Activated B cell treated with CpG ODN at 0.5 μM for 24 hours (primary cell): Measurements from ENCODE around the gene TUBA4A. TPM values are rescaled to one million over a fixed set of nuclear protein-coding genes. Genes with fewer than 3 reads are reported as not detected.

ENCODE experiments used
- ATAC-seq: fragments of 200-7000 bp; cut with Tn5 transposase; one replicate; pipeline ENCODE4 v1.10.0; 2021; ENCODE audit warnings: low read depth, mild to moderate bottlenecking, moderate library complexity
- CTCF ChIA-PET: fragments of 350-600 bp; sonication (Branson Sonifier 250); formaldehyde crosslinking; loops from one replicate; lab custom pipeline; 2021; ENCODE audit warnings: antibody characterized with exemption; lab: Charles Lee
- POLR2A ChIA-PET: fragments of 350-600 bp; sonication (Branson Sonifier 250); formaldehyde crosslinking; loops from one replicate; lab custom pipeline; 2021; ENCODE audit warnings: antibody characterized with exemption; lab: Charles Lee
- DNase-seq: peaks from one replicate; pipeline ENCODE4 v3.0.0; 2022
- H3K27ac Mint-ChIP-seq: one replicate; pipeline ENCODE4 v1.8.0; 2020; ENCODE audit warnings: mixed read lengths
- H3K27me3 Mint-ChIP-seq: one replicate; pipeline ENCODE4 v1.8.0; 2021; ENCODE audit warnings: mixed read lengths
- H3K36me3 Mint-ChIP-seq: one replicate; pipeline ENCODE4 v1.8.0; 2021; ENCODE audit warnings: low read depth, mixed read lengths
- H3K4me1 Mint-ChIP-seq: one replicate; pipeline ENCODE4 v1.8.0; 2021; ENCODE audit warnings: mixed read lengths
- H3K4me3 Mint-ChIP-seq: one replicate; pipeline ENCODE4 v1.8.0; 2020; ENCODE audit warnings: mild to moderate bottlenecking, mixed read lengths
- H3K9me3 Mint-ChIP-seq: one replicate; pipeline ENCODE4 v1.8.0; 2020; ENCODE audit warnings: mixed read lengths
- CTCF ChIP-seq: fragments of 200-600 bp; IDR thresholded peaks from one replicate; pipeline ENCODE4 v1.8.0; 2022; ENCODE audit warnings: antibody characterized with exemption, mild to moderate bottlenecking
- intact Hi-C: fragments of 100-400 bp; cut with micrococcal nuclease; formaldehyde crosslinking; loops from one replicate; pipeline ENCODE4 v1.15.1; 2024
- total RNA-seq: library from RNA; stranded (reverse); gene quantifications from 2 replicates; pipeline ENCODE4 v1.2.3, GENCODE V29; 2022

TUBA4A gene
- total RNA-seq, 1 donor from 2014 or later: 184 TPM

DNA sequence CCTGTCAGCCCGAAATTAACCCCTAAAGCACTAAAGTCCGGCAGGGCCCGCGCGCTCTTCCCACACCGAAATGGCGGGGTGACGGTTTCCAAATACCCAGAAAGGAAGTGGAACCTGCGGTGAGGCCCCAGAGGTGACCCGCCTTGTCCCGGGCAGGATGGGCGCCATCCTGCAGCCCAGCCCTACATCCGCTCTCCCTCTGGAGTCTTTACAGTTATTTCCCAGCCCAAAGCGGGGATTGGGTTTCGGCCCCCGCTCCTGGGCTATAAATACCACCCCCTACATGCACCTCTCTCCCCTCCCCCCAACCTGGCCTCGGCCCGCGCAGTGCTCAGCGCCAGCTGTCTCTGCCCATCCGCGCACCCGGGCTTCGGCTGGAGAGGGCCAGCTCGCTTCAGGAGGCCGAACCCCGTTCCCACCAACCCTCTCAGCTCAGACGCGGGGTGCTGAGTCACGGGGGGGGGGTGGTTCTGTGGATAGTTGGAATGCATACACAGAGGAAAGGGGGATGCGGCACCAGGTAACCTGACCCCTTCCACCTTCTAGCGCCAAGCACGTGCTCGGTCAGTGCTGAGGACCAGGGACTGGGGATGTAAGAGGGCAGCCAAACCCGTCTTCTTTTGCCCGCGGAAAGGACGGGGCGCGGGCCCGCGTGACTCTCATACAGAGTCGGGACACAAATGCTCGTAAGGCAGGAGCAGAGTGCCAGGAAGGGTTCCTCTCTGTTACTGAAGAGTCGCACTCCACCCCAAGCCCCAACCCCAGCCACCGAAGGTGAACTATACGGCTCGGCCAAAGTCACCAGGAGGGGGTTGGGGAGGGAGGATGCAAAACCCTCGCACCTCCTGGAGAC, 592 bp downstream of the TUBA4A start, which contains the start of gene TUBA4B:
Gene TUBA4B, plus strand, starts transcription at position 344 of the 853 bp plus-strand sequence. Its CDS starts 165 bp downstream, at position 509.
- Mint-ChIP-seq H3K4me1 (peaks cover 61% of the 10 kb centered on the region), H3K36me3 (peaks cover 48% of the 10 kb centered on the region), H3K27ac (peak within 1 kb of the TSS; percentile 98), H3K27me3 (no peaks in the 10 kb centered on the region), H3K4me3 (peak within 1 kb of the TSS; percentile 82), H3K9me3 (no peaks in the 10 kb centered on the region)
- CTCF ChIA-PET: interaction anchor here (1.7 to 4.4 kb wide), 4 partner anchors 8 to 41 kb away, joined by 7 to 42 read pairs (median 24); partner anchors contain the start of genes ANKZF1, ATG9A, DNAJB2 and GLB1L
- DNase-seq: peak; percentile 42
- no peak for TF ChIP-seq CTCF
- peak; percentile 8 for ATAC-seq
- POLR2A ChIA-PET: interaction anchor here (0.6 to 12.0 kb wide), 26 partner anchors 8 to 962 kb away, joined by 3 to 287 read pairs (median 6); partner anchors contain the start of genes ABCB6, ANKZF1, ATG9A and CNPPD1
- intact Hi-C loops: loop anchor here (1.0 to 5.0 kb wide), 8 partner anchors 8 to 685 kb away; partner anchors contain the start of genes ANKZF1, ATG9A, CHPF and CNOT9

DNA sequence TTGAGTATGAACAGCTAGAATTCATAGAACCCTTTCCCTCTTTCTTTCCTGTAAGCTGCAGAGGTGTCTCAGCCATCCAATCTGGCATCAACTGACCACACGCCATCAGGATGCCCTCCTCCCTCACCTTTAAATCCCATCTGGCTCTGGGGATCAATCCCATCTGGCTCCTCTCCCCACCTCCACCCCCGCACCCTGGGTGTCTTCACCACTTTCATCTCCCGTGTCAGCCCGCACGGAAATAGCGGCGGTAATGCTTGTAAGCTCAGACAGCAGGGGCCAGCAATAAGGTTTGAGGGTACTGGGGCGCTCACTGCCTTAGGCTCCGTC, 1.2 kb downstream of the TUBA4A start:
- DNase-seq (no peak), ATAC-seq (no peak)
- intact Hi-C loops: loop anchor here (5.0 kb wide), 1 partner anchor 290 kb away; the partner anchor contains the start of genes CHPF and TMEM198
- Mint-ChIP-seq H3K4me3 (peak overlapping the region; percentile 82), H3K27ac (peak overlapping the region; percentile 98), H3K27me3 (no peaks in the 10 kb centered on the region), H3K4me1 (peaks cover 67% of the 10 kb centered on the region), H3K36me3 (peaks cover 52% of the 10 kb centered on the region), H3K9me3 (no peaks in the 10 kb centered on the region)
- ChIA-PET POLR2A (interaction anchor here (0.6 to 12.0 kb wide), 21 partner anchors 8 to 962 kb away, joined by 3 to 287 read pairs (median 8); partner anchors contain the start of genes ABCB6, ANKZF1, ATG9A and CNPPD1), CTCF (interaction anchor here (4.3 to 4.4 kb wide), 2 partner anchors 26 to 42 kb away, joined by 34 to 42 read pairs; partner anchors contain the start of gene DNAJB2)
- TF ChIP-seq CTCF: no peak

GRCh38 chr2:219252084-219252483, 1.6 kb downstream of the TUBA4A start:
- intact Hi-C loops: loop anchor here (5.0 kb wide), 1 partner anchor 290 kb away; the partner anchor contains the start of genes CHPF and TMEM198
- peaks cover 53% of the 10 kb centered on the region for H3K36me3 Mint-ChIP-seq

DNA sequence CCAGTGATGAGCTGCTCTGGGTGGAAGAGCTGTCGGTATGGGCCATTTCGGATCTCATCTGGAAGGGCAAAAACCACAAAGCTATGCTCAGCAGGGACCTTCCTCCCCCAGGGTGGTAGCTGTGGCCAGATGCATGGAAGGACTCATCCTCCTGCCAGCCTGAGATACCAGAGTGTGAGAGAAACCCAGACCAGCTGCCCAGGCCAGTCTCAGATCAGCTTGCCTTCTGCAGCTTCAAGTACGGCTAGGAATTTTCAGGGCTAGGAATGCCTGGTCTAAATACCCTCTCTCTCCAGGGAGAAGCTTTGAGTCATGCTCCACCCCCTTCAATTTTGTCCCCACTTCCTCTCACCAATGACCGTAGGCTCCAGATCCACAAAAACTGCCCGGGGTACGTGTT, 2.1 kb downstream of the TUBA4A start:
- H3K9me3 Mint-ChIP-seq: no peaks in the 10 kb centered on the region
- DNase-seq (no peak), ATAC-seq (no peak)
- H3K4me3 Mint-ChIP-seq: peak overlapping the region; percentile 82
- no peak for TF ChIP-seq CTCF
- intact Hi-C loops: loop anchor here (5.0 kb wide), 1 partner anchor 291 kb away; the partner anchor contains the start of genes CHPF and TMEM198
- peaks cover 76% of the 10 kb centered on the region for H3K4me1 Mint-ChIP-seq
- H3K27ac Mint-ChIP-seq: peak overlapping the region; percentile 98
- ChIA-PET CTCF (interaction anchor here (1.2 to 5.2 kb wide), 3 partner anchors 27 to 80 kb away, joined by 3 to 35 read pairs (median 34); partner anchors contain the start of gene DNAJB2), POLR2A (interaction anchor here (0.6 to 12.0 kb wide), 9 partner anchors 10 to 359 kb away, joined by 3 to 287 read pairs (median 61); partner anchors contain the start of genes ABCB6, ANKZF1, ATG9A and CNPPD1)
- no peaks in the 10 kb centered on the region for H3K27me3 Mint-ChIP-seq
- H3K36me3 Mint-ChIP-seq: peaks cover 53% of the 10 kb centered on the region

More at GRCh38 chr2:219252084-219252483, 1.6 kb downstream of the TUBA4A start:
- H3K9me3 Mint-ChIP-seq: no peaks in the 10 kb centered on the region
- peak overlapping the region; percentile 82 for H3K4me3 Mint-ChIP-seq
- peaks cover 72% of the 10 kb centered on the region for H3K4me1 Mint-ChIP-seq
- TF ChIP-seq CTCF: no peak
- H3K27me3 Mint-ChIP-seq: no peaks in the 10 kb centered on the region
- ChIA-PET CTCF (interaction anchor here (1.2 to 5.2 kb wide), 4 partner anchors 26 to 80 kb away, joined by 3 to 42 read pairs (median 34); partner anchors contain the start of gene DNAJB2), POLR2A (interaction anchor here (0.6 to 12.0 kb wide), 15 partner anchors 10 to 961 kb away, joined by 3 to 287 read pairs (median 8); partner anchors contain the start of genes ABCB6, ANKZF1, ATG9A and CNPPD1)
- ATAC-seq: no peak
- DNase-seq: no peak
- peak overlapping the region; percentile 98 for H3K27ac Mint-ChIP-seq
